MCF 10A (cell line): ENCODE results near the gene UFC1. TPM values are rescaled to one million over a fixed set of nuclear protein-coding genes. Genes with fewer than 3 reads are reported as not detected.
"Not testable (repeated sequence)": the region's sequence is repeated elsewhere in the genome, so short reads cannot be mapped to it uniquely, and the experiment has no call there.

Experiments used
- BruUV-seq: library from RNA; stranded (reverse); fragments of 400-500 nt; replicated peaks from 2 replicates; lab custom pipeline; 2021; lab: Mats Ljungman, UMichigan
- CTCF ChIA-PET: fragments of 300-600 bp; sonication (Branson Sonifier 250); formaldehyde crosslinking; extraction: SDS; loops from one replicate; lab custom pipeline; 2021; ENCODE audit warnings: antibody characterized with exemption, inconsistent platforms; lab: Yijun Ruan, JAX
- POLR2A ChIA-PET: fragments of 300-600, 350-650 bp; sonication (Branson Sonifier 250); formaldehyde crosslinking; extraction: SDS; loops from one replicate; lab custom pipeline; 2020; ENCODE audit warnings: antibody characterized with exemption, inconsistent platforms; lab: Yijun Ruan, JAX
- DNase-seq: peaks from one replicate; pipeline ENCODE4 v3.0.0-alpha.2; 2018; ENCODE audit not compliant: unreplicated experiment
- H3K27ac Mint-ChIP-seq: one replicate; pipeline ENCODE4 v1.8.0; 2022; ENCODE audit warnings: mild to moderate bottlenecking, low read depth, mixed read lengths; ENCODE audit not compliant: unreplicated experiment
- H3K27me3 Mint-ChIP-seq: one replicate; pipeline ENCODE4 v1.8.0; 2022; ENCODE audit warnings: mixed read lengths; ENCODE audit not compliant: insufficient read depth, unreplicated experiment
- H3K36me3 Mint-ChIP-seq: one replicate; pipeline ENCODE4 v1.8.0; 2022; ENCODE audit warnings: mild to moderate bottlenecking, moderate library complexity, mixed read lengths; ENCODE audit not compliant: insufficient read depth, unreplicated experiment
- H3K4me1 Mint-ChIP-seq: one replicate; pipeline ENCODE4 v1.8.0; 2022; ENCODE audit warnings: mixed read lengths; ENCODE audit not compliant: insufficient read depth, unreplicated experiment
- H3K4me3 Mint-ChIP-seq: one replicate; pipeline ENCODE4 v1.8.0; 2022; ENCODE audit warnings: mild to moderate bottlenecking, moderate library complexity, mixed read lengths; ENCODE audit not compliant: unreplicated experiment
- H3K9me3 Mint-ChIP-seq: one replicate; pipeline ENCODE4 v1.8.0; 2022; ENCODE audit warnings: mixed read lengths; ENCODE audit not compliant: unreplicated experiment
- CTCF ChIP-seq: fragments of 200-600 bp; IDR thresholded peaks from one replicate; pipeline ENCODE4 v1.8.0; 2022; ENCODE audit warnings: antibody characterized with exemption, mild to moderate bottlenecking; ENCODE audit not compliant: unreplicated experiment
- intact Hi-C: fragments of 100-400 bp; cut with micrococcal nuclease; formaldehyde crosslinking; loops from 2 replicates; pipeline ENCODE4 v1.14.1; 2022
- total RNA-seq: library from RNA; stranded (reverse); gene quantifications from 2 replicates; pipeline ENCODE4 v1.2.3, GENCODE V29; 2022

UFC1 gene
- total RNA-seq, 1 experiment from 2014 or later, result 125 TPM

GRCh38 chr1:161113915-161114314 lies 39.9 kb upstream of the UFC1 start:
- BruUV-seq, result no TSS peak
- peak overlapping the region; percentile 2 for H3K27ac Mint-ChIP-seq
- intact Hi-C loops, result no loop called here
- H3K4me3 Mint-ChIP-seq, result no peak overlapping the region
- ChIA-PET POLR2A (interaction anchor here (0.9 to 6.9 kb wide), 12 partner anchors 8 to 94 kb away, joined by 3 to 112 read pairs (median 4); partner anchors contain the start of genes DEDD, F11R, PPOX and UFC1), CTCF (interaction anchor here (0.6 to 4.6 kb wide), 8 partner anchors 9 to 122 kb away, joined by 3 to 30 read pairs (median 4); partner anchors contain the start of gene KLHDC9)
- DNase-seq, result no peak
- H3K27me3 Mint-ChIP-seq, result no peaks in the 10 kb centered on the region
- peaks cover 45% of the 10 kb centered on the region for H3K4me1 Mint-ChIP-seq
- peaks cover 48% of the 10 kb centered on the region for H3K36me3 Mint-ChIP-seq
- TF ChIP-seq CTCF, result no peak
- no peaks in the 10 kb centered on the region for H3K9me3 Mint-ChIP-seq

GRCh38 chr1:161114556-161114955 lies 39.2 kb upstream of the UFC1 start:
- no peak for DNase-seq
- CTCF ChIA-PET, result interaction anchor here (0.6 to 4.6 kb wide), 9 partner anchors 10 to 123 kb away, joined by 3 to 30 read pairs (median 3); partner anchors contain the start of gene KLHDC9
- no peaks in the 10 kb centered on the region for H3K27me3 Mint-ChIP-seq
- POLR2A ChIA-PET, result interaction anchor here (0.6 to 6.9 kb wide), 12 partner anchors 9 to 98 kb away, joined by 3 to 112 read pairs (median 4); partner anchors contain the start of genes B4GALT3, F11R, PPOX and TSTD1
- intact Hi-C loops, result no loop called here
- no TSS peak for BruUV-seq
- no peak overlapping the region for H3K4me3 Mint-ChIP-seq
- no peak for TF ChIP-seq CTCF
- H3K9me3 Mint-ChIP-seq, result no peaks in the 10 kb centered on the region
- peaks cover 43% of the 10 kb centered on the region for H3K36me3 Mint-ChIP-seq
- H3K4me1 Mint-ChIP-seq, result peaks cover 48% of the 10 kb centered on the region
- H3K27ac Mint-ChIP-seq, result peak overlapping the region; percentile 88

DNA sequence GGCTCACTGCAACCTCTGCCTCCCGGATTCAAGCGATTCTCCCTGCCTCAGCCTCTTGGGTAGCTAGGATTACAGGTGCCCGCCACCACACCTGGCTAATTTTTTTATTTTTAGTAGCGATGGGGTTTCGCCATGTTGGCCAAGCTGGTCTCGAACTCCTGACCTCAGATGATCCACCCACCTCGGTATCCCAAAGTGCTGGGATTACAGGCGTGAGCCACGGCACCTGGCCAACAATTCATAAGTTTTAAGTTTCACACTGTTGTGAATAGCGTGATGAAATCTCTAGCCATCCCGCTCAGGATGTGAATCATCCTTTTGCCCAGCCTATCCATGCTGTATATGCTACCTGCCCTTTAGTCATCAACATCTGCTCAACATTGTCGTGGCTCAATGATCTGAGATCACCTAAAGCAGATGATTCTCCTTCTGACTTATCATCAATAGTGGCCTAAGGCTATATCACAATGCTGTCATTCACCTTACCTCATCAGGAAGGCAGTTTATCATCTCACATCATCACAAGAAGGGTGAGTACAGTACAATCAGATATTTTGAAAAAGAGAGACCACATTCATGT lies 38.6 kb upstream of the UFC1 start:
- intact Hi-C loops, result loop anchor here (1.0 kb wide), 2 partner anchors 17 to 41 kb away; partner anchors contain the start of gene DEDD
- DNase-seq, result peak; percentile 99
- Mint-ChIP-seq H3K4me1 (peaks cover 55% of the 10 kb centered on the region), H3K27me3 (no peaks in the 10 kb centered on the region), H3K27ac (peak overlapping the region; percentile 88), H3K36me3 (peaks cover 49% of the 10 kb centered on the region), H3K9me3 (no peaks in the 10 kb centered on the region), H3K4me3 (peak overlapping the region; percentile 97)
- POLR2A ChIA-PET, result interaction anchor here (0.6 to 6.9 kb wide), 16 partner anchors 9 to 400 kb away, joined by 3 to 112 read pairs (median 4); partner anchors contain the start of genes B4GALT3, F11R, PPOX and TSTD1
- CTCF ChIA-PET, result interaction anchor here (0.6 to 4.6 kb wide), 6 partner anchors 17 to 90 kb away, joined by 3 to 30 read pairs (median 6); partner anchors contain the start of gene KLHDC9
- TF ChIP-seq CTCF, result no peak
- BruUV-seq, result no TSS peak

GRCh38 chr1:161115961-161116360 lies 37.8 kb upstream of the UFC1 start:
- CTCF ChIA-PET, result interaction anchor here (0.6 to 4.6 kb wide), 7 partner anchors 18 to 86 kb away, joined by 3 to 30 read pairs (median 7); partner anchors contain the start of genes KLHDC9 and PPOX

More at GRCh38 chr1:161115961-161116360, 37.8 kb upstream of the UFC1 start:
- not testable (repeated sequence) for H3K27me3 Mint-ChIP-seq, BruUV-seq, H3K9me3 Mint-ChIP-seq, DNase-seq
- peaks cover 57% of the 10 kb centered on the region for H3K4me1 Mint-ChIP-seq
- POLR2A ChIA-PET, result interaction anchor here (0.7 to 6.9 kb wide), 11 partner anchors 10 to 401 kb away, joined by 3 to 112 read pairs (median 12); partner anchors contain the start of genes B4GALT3, F11R, PPOX and USP21
- intact Hi-C loops, result loop anchor here (1.0 kb wide), 2 partner anchors 16 to 42 kb away; partner anchors contain the start of gene DEDD
- peaks cover 54% of the 10 kb centered on the region for H3K36me3 Mint-ChIP-seq
- peak overlapping the region; percentile 97 for H3K4me3 Mint-ChIP-seq
- peak overlapping the region; percentile 88 for H3K27ac Mint-ChIP-seq
